Measurements from ENCODE around the gene DOC2A. TPM values are rescaled to one million over a fixed set of nuclear protein-coding genes. Genes with fewer than 3 reads are reported as not detected.

Gene DOC2A
- total RNA-seq, 1 experiment from 2014 or later: 3.2 TPM

DNA sequence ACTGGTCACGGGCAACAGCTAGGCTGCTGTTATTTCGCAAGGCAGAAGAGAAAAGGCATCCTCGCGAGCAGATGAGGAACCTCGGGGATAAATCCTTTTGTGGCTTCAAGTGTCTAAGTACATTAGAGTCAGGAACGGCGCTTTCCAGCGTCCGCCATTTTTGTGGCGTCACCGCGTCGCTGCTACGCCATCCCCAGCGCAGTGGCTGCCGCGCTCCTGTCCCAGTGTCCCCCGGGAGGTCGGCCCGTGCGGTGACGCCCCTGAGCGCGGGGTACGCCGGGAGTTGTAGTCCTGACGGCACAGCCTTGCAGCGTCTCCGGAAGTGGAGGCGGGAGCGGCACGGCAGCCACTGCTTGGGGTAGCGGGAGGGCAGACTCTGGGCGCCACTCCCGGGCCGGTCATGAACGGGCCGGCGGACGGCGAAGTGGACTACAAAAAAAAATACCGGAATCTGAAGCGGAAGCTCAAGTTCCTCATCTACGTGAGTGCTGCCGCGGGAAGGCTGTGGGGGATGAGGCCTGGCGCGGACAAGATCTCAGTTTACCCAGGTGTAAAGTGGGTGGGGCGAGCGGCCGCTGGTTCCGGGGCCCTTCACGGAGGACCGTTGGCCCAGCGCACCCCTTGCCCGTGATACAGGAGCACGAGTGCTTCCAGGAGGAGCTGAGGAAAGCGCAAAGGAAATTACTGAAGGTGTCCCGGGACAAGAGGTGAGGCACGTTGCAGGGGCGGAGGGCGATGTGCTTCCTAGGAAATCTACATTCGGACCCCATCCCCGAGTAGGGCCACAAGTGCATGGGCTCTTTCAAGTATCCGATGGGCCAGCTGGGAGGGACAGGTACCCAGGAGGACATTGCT lies 14.7 kb downstream of the DOC2A start, which contains the start of gene INO80E:
INO80E (plus strand) TSS at position 331 of the 855 bp plus-strand sequence; CDS start at position 401, 70 bp downstream.
- in situ Hi-C loops (cut with HindIII; ENCODE audit: low pct_unique_long_range_greater_than_20kb, low sequenced_read_pairs): no loop called here
- ChIA-PET CTCF (interaction anchor here (0.6 kb wide), 1 partner anchor 97 kb away, joined by 4 read pairs; the partner anchor contains the start of gene SEZ6L2), POLR2A (no interaction called here)
- TF ChIP-seq TCF7L2 (IDR thresholded peaks at IDR 0.05; ENCODE audit: low read depth, low read length) (no peak), POLR2AphosphoS5 (IDR thresholded peaks at IDR 0.05; ENCODE audit: low read depth, low read length) (peak; percentile 67), SIN3A (IDR thresholded peaks at IDR 0.05; ENCODE audit: borderline replicate concordance, insufficient read depth, low read depth, low read length) (no peak)
- TF ChIP-seq, protein P1, sequence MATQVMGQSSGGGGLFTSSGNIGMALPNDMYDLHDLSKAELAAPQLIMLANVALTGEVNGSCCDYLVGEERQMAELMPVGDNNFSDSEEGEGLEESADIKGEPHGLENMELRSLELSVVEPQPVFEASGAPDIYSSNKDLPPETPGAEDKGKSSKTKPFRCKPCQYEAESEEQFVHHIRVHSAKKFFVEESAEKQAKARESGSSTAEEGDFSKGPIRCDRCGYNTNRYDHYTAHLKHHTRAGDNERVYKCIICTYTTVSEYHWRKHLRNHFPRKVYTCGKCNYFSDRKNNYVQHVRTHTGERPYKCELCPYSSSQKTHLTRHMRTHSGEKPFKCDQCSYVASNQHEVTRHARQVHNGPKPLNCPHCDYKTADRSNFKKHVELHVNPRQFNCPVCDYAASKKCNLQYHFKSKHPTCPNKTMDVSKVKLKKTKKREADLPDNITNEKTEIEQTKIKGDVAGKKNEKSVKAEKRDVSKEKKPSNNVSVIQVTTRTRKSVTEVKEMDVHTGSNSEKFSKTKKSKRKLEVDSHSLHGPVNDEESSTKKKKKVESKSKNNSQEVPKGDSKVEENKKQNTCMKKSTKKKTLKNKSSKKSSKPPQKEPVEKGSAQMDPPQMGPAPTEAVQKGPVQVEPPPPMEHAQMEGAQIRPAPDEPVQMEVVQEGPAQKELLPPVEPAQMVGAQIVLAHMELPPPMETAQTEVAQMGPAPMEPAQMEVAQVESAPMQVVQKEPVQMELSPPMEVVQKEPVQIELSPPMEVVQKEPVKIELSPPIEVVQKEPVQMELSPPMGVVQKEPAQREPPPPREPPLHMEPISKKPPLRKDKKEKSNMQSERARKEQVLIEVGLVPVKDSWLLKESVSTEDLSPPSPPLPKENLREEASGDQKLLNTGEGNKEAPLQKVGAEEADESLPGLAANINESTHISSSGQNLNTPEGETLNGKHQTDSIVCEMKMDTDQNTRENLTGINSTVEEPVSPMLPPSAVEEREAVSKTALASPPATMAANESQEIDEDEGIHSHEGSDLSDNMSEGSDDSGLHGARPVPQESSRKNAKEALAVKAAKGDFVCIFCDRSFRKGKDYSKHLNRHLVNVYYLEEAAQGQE (IDR thresholded peaks at IDR 0.05; ENCODE audit: insufficient read depth in 1 of 2, low read depth in 2 of 2, low read length in 1 of 2): no peak; a peak in 1 of 4 replicates
- TF ChIP-seq, protein P2, sequence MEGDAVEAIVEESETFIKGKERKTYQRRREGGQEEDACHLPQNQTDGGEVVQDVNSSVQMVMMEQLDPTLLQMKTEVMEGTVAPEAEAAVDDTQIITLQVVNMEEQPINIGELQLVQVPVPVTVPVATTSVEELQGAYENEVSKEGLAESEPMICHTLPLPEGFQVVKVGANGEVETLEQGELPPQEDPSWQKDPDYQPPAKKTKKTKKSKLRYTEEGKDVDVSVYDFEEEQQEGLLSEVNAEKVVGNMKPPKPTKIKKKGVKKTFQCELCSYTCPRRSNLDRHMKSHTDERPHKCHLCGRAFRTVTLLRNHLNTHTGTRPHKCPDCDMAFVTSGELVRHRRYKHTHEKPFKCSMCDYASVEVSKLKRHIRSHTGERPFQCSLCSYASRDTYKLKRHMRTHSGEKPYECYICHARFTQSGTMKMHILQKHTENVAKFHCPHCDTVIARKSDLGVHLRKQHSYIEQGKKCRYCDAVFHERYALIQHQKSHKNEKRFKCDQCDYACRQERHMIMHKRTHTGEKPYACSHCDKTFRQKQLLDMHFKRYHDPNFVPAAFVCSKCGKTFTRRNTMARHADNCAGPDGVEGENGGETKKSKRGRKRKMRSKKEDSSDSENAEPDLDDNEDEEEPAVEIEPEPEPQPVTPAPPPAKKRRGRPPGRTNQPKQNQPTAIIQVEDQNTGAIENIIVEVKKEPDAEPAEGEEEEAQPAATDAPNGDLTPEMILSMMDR (IDR thresholded peaks at IDR 0.05): no peak
- H3K36me3 ChIP-seq (ENCODE audit: control insufficient read depth, insufficient read depth, low read length): peaks cover 5% of the 10 kb centered on the region
- BruUV-seq (replicated peaks): TSS peak; percentile 73
- ATAC-seq: peak; percentile 96
- intact Hi-C loops (cut with micrococcal nuclease; ENCODE audit: unreplicated experiment): no loop called here
- peak within 1 kb of the TSS; percentile 100 for H3K27ac ChIP-seq (ENCODE audit: low read length)
- no peaks in the 10 kb centered on the region for H3K27me3 ChIP-seq (ENCODE audit: control insufficient read depth, insufficient read depth, low read length)
- peak within 1 kb of the TSS; percentile 72 to 98 for H3K4me3 ChIP-seq (ENCODE audit: low read depth in 2 of 2, low read length in 2 of 2)
- H3K4me1 ChIP-seq (ENCODE audit: control insufficient read depth, insufficient read depth, low read length): peaks cover 31% of the 10 kb centered on the region
- H3K9me3 ChIP-seq (ENCODE audit: control insufficient read depth, insufficient read depth, low read depth, low read length): no peaks in the 10 kb centered on the region
- DNase-seq (ENCODE audit: low read depth, low spot score): peak; percentile 84

DNA sequence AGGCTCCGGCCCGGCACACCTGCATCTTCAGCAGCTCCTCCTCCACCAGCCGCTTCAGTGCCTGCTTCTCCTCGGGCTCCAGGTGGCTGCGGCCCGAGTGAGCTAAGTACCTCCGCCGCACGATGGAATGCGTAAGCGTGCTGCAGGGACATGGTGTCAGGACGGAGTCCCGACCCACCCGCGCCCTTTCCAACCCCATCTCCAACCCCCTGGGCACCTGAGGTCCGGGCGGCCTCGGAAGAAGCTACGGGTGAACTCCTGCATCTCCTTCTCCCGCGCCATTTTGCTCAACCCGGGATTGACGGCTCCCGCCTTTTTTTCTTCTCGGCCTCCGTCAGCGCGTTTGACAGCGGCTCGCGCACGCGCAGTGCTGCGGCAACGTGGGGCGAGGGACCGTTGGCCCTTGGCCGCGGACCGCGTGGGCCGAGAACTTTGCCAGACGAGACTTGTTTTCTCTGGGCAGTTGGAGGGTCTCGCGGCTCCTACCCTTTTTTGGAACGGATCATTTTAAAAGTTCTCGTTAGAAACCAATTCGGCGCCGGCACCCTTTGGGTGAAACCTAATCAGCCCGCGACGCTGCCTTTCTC lies 15.4 kb downstream of the DOC2A start, which contains the start of gene HIRIP3:
HIRIP3 (minus strand) TSS at position 294 of the 587 bp plus-strand sequence; CDS start at position 282, 12 bp downstream.
- Histone ChIP-seq H3K4me1 (ENCODE audit: control insufficient read depth, insufficient read depth, low read length) (peaks cover 31% of the 10 kb centered on the region), H3K27me3 (ENCODE audit: control insufficient read depth, insufficient read depth, low read length) (no peaks in the 10 kb centered on the region), H3K9me3 (ENCODE audit: control insufficient read depth, insufficient read depth, low read depth, low read length) (no peaks in the 10 kb centered on the region), H3K36me3 (ENCODE audit: control insufficient read depth, insufficient read depth, low read length) (peaks cover 5% of the 10 kb centered on the region), H3K4me3 (ENCODE audit: low read depth in 2 of 2, low read length in 2 of 2) (peak within 1 kb of the TSS; percentile 72 to 98), H3K27ac (ENCODE audit: low read length) (peak within 1 kb of the TSS; percentile 100)
- ChIA-PET POLR2A (no interaction called here), CTCF (interaction anchor here (0.5 kb wide), 1 partner anchor 180 kb away, joined by 3 read pairs; no protein-coding TSS in a partner anchor)
- no TSS peak for BruUV-seq (replicated peaks)
- in situ Hi-C loops (cut with HindIII; ENCODE audit: low pct_unique_long_range_greater_than_20kb, low sequenced_read_pairs) (no loop called here), intact Hi-C loops (cut with micrococcal nuclease; ENCODE audit: unreplicated experiment) (no loop called here)
- peak; percentile 76 for ATAC-seq
- no peak for DNase-seq (ENCODE audit: low read depth, low spot score)
- TF ChIP-seq, protein P1 (IDR thresholded peaks at IDR 0.05; ENCODE audit: insufficient read depth in 1 of 2, low read depth in 2 of 2, low read length in 1 of 2): 0 out of 4 replicates have a peak, but pooled peaks of 1 of the 2 experiments have one; percentile 26
- TF ChIP-seq, protein P2 (IDR thresholded peaks at IDR 0.05): no peak
- peak; percentile 37; the same call in 1 of the 2 replicates for TF ChIP-seq POLR2AphosphoS5 (IDR thresholded peaks at IDR 0.05; ENCODE audit: low read depth, low read length)
- no peak for TF ChIP-seq TCF7L2 (IDR thresholded peaks at IDR 0.05; ENCODE audit: low read depth, low read length)
- TF ChIP-seq SIN3A (IDR thresholded peaks at IDR 0.05; ENCODE audit: borderline replicate concordance, insufficient read depth, low read depth, low read length): 0 out of 2 replicates have a peak, but pooled peaks have one; percentile 82
